ENCODE results near the gene RFX1.
"Not testable (repeated sequence)": the region's sequence is repeated elsewhere in the genome, so short reads cannot be mapped to it uniquely, and the experiment has no call there.

DNA sequence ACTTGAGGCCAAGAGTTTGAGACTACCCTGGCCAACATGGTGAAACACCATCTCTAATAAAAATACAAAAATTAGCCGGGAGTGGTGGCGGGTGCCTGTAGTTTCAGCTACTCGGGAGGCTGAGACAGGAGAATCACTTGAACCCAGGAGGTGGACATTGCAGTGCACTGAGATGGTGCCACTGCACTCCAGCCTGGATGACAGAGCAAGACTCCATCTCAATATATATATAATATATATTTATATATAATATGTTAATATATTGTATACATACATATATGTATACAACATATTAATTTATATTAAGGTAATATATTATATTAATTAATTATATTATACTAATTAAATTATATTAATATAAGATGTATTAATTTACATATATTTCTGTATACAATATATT is 13.6 kb upstream of the RFX1 start:
- TF ChIP-seq, protein P1, sequence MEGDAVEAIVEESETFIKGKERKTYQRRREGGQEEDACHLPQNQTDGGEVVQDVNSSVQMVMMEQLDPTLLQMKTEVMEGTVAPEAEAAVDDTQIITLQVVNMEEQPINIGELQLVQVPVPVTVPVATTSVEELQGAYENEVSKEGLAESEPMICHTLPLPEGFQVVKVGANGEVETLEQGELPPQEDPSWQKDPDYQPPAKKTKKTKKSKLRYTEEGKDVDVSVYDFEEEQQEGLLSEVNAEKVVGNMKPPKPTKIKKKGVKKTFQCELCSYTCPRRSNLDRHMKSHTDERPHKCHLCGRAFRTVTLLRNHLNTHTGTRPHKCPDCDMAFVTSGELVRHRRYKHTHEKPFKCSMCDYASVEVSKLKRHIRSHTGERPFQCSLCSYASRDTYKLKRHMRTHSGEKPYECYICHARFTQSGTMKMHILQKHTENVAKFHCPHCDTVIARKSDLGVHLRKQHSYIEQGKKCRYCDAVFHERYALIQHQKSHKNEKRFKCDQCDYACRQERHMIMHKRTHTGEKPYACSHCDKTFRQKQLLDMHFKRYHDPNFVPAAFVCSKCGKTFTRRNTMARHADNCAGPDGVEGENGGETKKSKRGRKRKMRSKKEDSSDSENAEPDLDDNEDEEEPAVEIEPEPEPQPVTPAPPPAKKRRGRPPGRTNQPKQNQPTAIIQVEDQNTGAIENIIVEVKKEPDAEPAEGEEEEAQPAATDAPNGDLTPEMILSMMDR (IDR thresholded peaks at IDR 0.05; ENCODE audit: low read depth, low read length, missing input control), result not testable (repeated sequence)
- TF ChIP-seq, protein P2, sequence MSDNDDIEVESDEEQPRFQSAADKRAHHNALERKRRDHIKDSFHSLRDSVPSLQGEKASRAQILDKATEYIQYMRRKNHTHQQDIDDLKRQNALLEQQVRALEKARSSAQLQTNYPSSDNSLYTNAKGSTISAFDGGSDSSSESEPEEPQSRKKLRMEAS (IDR thresholded peaks at IDR 0.05), result not testable (repeated sequence)
- TF ChIP-seq YY1 (IDR thresholded peaks at IDR 0.05); EGR1 (IDR thresholded peaks at IDR 0.05; ENCODE audit: low read depth in 2 of 2); JUND (IDR thresholded peaks at IDR 0.05); RAD21 (IDR thresholded peaks at IDR 0.05); TAF1 (conservative IDR thresholded peaks at IDR 0.05); SP1 (IDR thresholded peaks at IDR 0.05); GABPA (IDR thresholded peaks at IDR 0.05 in 1 of 2, conservative IDR thresholded peaks at IDR 0.05 in 1 of 2): not testable (repeated sequence)
- TF ChIP-seq, protein P3, sequence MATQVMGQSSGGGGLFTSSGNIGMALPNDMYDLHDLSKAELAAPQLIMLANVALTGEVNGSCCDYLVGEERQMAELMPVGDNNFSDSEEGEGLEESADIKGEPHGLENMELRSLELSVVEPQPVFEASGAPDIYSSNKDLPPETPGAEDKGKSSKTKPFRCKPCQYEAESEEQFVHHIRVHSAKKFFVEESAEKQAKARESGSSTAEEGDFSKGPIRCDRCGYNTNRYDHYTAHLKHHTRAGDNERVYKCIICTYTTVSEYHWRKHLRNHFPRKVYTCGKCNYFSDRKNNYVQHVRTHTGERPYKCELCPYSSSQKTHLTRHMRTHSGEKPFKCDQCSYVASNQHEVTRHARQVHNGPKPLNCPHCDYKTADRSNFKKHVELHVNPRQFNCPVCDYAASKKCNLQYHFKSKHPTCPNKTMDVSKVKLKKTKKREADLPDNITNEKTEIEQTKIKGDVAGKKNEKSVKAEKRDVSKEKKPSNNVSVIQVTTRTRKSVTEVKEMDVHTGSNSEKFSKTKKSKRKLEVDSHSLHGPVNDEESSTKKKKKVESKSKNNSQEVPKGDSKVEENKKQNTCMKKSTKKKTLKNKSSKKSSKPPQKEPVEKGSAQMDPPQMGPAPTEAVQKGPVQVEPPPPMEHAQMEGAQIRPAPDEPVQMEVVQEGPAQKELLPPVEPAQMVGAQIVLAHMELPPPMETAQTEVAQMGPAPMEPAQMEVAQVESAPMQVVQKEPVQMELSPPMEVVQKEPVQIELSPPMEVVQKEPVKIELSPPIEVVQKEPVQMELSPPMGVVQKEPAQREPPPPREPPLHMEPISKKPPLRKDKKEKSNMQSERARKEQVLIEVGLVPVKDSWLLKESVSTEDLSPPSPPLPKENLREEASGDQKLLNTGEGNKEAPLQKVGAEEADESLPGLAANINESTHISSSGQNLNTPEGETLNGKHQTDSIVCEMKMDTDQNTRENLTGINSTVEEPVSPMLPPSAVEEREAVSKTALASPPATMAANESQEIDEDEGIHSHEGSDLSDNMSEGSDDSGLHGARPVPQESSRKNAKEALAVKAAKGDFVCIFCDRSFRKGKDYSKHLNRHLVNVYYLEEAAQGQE (IDR thresholded peaks at IDR 0.05), result not testable (repeated sequence)
- TF ChIP-seq, protein P4, sequence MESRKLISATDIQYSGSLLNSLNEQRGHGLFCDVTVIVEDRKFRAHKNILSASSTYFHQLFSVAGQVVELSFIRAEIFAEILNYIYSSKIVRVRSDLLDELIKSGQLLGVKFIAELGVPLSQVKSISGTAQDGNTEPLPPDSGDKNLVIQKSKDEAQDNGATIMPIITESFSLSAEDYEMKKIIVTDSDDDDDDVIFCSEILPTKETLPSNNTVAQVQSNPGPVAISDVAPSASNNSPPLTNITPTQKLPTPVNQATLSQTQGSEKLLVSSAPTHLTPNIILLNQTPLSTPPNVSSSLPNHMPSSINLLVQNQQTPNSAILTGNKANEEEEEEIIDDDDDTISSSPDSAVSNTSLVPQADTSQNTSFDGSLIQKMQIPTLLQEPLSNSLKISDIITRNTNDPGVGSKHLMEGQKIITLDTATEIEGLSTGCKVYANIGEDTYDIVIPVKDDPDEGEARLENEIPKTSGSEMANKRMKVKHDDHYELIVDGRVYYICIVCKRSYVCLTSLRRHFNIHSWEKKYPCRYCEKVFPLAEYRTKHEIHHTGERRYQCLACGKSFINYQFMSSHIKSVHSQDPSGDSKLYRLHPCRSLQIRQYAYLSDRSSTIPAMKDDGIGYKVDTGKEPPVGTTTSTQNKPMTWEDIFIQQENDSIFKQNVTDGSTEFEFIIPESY (IDR thresholded peaks at IDR 0.05), result not testable (repeated sequence)
- TF ChIP-seq, protein P5, sequence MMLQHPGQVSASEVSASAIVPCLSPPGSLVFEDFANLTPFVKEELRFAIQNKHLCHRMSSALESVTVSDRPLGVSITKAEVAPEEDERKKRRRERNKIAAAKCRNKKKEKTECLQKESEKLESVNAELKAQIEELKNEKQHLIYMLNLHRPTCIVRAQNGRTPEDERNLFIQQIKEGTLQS (IDR thresholded peaks at IDR 0.05), result not testable (repeated sequence)

All from liver (tissue), 3 donors.